Measurements from ENCODE around the gene BDNF. TPM values are rescaled to one million over a fixed set of nuclear protein-coding genes. Genes with fewer than 3 reads are reported as not detected.

Gene BDNF
- total and polyA plus RNA-seq, 4 donors: 0.03 to 0.28 (median 0.07) TPM

DNA sequence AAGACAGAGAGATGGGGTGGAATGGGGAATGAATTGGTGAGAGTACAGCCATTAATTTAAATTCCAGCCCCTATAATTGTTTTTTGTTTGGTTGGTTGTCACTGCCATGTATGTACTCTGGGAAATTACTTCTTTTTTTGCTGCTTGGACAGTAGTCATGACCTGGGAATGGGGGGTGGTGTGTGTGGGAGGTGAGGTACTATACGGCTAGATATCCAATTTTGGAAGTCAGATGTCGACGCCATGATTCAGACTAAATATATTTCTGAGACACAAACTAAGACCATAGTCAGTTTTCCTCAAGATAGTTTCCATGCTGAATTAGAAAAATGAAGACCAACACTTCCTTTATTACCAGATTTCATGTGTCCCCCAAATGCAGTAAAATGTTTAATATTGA, 7.4 kb upstream of the BDNF start:
- Histone ChIP-seq H3K4me1 (ENCODE audit: control insufficient read depth in 4 of 4, insufficient read depth in 4 of 4, low read length in 3 of 4) (no peaks in the 10 kb centered on the region), H3K27ac (ENCODE audit: low read depth in 1 of 2, low read length in 2 of 2) (no peak overlapping the region), H3K36me3 (ENCODE audit: control insufficient read depth in 4 of 4, insufficient read depth in 3 of 4, low read depth in 1 of 4, low read length in 3 of 4) (no peaks in the 10 kb centered on the region), H3K9ac (ENCODE audit: low read depth in 1 of 2, low read length in 2 of 2) (no peak overlapping the region), H3K9me3 (ENCODE audit: control insufficient read depth in 4 of 4, low read length in 3 of 4) (no peaks in the 10 kb centered on the region), H3K27me3 (ENCODE audit: control insufficient read depth in 4 of 4, insufficient read depth in 4 of 4, low read length in 3 of 4) (peaks cover 0 to 3% (median 0%) of the 10 kb centered on the region in 4 donors), H3K4me3 (ENCODE audit: low read depth in 1 of 3, low read length in 3 of 3) (no peak overlapping the region)
- no peak for DNase-seq (ENCODE audit: low spot score)
- TF ChIP-seq, protein P1, sequence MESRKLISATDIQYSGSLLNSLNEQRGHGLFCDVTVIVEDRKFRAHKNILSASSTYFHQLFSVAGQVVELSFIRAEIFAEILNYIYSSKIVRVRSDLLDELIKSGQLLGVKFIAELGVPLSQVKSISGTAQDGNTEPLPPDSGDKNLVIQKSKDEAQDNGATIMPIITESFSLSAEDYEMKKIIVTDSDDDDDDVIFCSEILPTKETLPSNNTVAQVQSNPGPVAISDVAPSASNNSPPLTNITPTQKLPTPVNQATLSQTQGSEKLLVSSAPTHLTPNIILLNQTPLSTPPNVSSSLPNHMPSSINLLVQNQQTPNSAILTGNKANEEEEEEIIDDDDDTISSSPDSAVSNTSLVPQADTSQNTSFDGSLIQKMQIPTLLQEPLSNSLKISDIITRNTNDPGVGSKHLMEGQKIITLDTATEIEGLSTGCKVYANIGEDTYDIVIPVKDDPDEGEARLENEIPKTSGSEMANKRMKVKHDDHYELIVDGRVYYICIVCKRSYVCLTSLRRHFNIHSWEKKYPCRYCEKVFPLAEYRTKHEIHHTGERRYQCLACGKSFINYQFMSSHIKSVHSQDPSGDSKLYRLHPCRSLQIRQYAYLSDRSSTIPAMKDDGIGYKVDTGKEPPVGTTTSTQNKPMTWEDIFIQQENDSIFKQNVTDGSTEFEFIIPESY (IDR thresholded peaks at IDR 0.05): no peak
- no peak for TF ChIP-seq EGR1 (IDR thresholded peaks at IDR 0.05; ENCODE audit: low read depth in 2 of 2)
- TF ChIP-seq TAF1 (conservative IDR thresholded peaks at IDR 0.05): no peak
- TF ChIP-seq NR2F2 (IDR thresholded peaks at IDR 0.05): no peak
- TF ChIP-seq, protein P2, sequence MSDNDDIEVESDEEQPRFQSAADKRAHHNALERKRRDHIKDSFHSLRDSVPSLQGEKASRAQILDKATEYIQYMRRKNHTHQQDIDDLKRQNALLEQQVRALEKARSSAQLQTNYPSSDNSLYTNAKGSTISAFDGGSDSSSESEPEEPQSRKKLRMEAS (IDR thresholded peaks at IDR 0.05): no peak
- 89% methylated on average over 3 of the region's 3 CpGs for WGBS

DNA sequence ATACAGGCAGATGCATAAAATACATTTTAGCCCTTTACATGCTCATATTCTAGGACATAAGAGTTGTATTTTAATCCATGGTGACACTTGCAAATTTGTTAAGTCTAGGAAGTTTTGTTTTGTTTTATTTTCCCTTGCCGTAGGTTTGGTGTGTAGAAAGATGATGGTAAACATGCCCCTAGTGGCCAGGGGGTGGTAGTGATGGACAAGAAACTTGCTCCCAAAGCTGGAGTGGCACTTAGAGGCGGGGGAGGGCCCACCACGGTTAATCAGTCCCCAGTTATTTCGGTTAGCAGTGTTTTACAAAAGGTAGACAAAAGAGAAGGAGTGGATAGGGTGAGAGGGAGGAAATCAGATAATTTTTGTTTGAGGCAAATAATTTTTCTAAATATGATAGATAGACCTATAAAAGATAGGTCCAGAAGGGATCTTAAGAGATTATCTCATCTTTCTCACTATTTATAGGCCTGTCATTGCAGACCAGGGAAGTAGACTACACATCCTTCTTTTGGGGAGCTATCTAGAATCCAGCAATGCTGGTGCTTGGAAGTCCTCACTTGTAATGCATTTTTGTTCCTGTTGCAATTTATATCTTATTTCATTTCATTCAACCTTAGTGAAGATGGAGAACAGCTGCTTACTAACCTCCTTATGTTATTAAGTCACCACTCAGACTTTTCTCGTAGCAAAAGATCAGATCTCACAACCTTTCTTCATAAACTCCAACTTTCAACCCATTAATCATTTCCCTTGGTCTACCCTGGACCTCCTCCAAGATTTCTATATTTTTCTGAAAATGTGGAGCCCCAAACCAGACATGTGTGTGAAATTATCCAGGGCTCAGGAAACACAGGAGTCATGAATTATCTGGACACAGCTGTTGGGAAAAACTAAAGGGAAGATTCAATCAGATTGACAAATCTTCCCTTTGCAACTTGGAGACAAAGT, 5.9 kb upstream of the BDNF start:
- TF ChIP-seq, protein P3, sequence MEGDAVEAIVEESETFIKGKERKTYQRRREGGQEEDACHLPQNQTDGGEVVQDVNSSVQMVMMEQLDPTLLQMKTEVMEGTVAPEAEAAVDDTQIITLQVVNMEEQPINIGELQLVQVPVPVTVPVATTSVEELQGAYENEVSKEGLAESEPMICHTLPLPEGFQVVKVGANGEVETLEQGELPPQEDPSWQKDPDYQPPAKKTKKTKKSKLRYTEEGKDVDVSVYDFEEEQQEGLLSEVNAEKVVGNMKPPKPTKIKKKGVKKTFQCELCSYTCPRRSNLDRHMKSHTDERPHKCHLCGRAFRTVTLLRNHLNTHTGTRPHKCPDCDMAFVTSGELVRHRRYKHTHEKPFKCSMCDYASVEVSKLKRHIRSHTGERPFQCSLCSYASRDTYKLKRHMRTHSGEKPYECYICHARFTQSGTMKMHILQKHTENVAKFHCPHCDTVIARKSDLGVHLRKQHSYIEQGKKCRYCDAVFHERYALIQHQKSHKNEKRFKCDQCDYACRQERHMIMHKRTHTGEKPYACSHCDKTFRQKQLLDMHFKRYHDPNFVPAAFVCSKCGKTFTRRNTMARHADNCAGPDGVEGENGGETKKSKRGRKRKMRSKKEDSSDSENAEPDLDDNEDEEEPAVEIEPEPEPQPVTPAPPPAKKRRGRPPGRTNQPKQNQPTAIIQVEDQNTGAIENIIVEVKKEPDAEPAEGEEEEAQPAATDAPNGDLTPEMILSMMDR (IDR thresholded peaks at IDR 0.05; ENCODE audit: low read depth, low read length, missing input control): peak; percentile 56
- TF ChIP-seq GABPA (IDR thresholded peaks at IDR 0.05 in 1 of 2, conservative IDR thresholded peaks at IDR 0.05 in 1 of 2) (no peak), REST (IDR thresholded peaks at IDR 0.05) (no peak), ATF3 (IDR thresholded peaks at IDR 0.05) (no peak), HNF4G (IDR thresholded peaks at IDR 0.05) (no peak), EGR1 (IDR thresholded peaks at IDR 0.05; ENCODE audit: low read depth in 2 of 2) (no peak), JUND (IDR thresholded peaks at IDR 0.05) (no peak), NR2F2 (IDR thresholded peaks at IDR 0.05) (no peak), FOXA2 (IDR thresholded peaks at IDR 0.05) (no peak), RXRA (IDR thresholded peaks at IDR 0.05) (no peak), SP1 (IDR thresholded peaks at IDR 0.05) (no peak), TAF1 (conservative IDR thresholded peaks at IDR 0.05) (no peak), HNF4A (conservative IDR thresholded peaks at IDR 0.05) (no peak), RAD21 (IDR thresholded peaks at IDR 0.05) (peak; percentile 22 to 64)
- Histone ChIP-seq H3K4me1 (ENCODE audit: control insufficient read depth in 4 of 4, insufficient read depth in 4 of 4, low read length in 3 of 4) (peaks cover 4 to 7% (median 6%) of the 10 kb centered on the region in 4 donors), H3K36me3 (ENCODE audit: control insufficient read depth in 4 of 4, insufficient read depth in 3 of 4, low read depth in 1 of 4, low read length in 3 of 4) (no peaks in the 10 kb centered on the region), H3K9ac (ENCODE audit: low read depth in 1 of 2, low read length in 2 of 2) (no peak overlapping the region), H3K27me3 (ENCODE audit: control insufficient read depth in 4 of 4, insufficient read depth in 4 of 4, low read length in 3 of 4) (peaks cover 0 to 3% (median 0%) of the 10 kb centered on the region in 4 donors), H3K9me3 (ENCODE audit: control insufficient read depth in 4 of 4, low read length in 3 of 4) (no peaks in the 10 kb centered on the region), H3K27ac (ENCODE audit: low read depth in 1 of 2, low read length in 2 of 2) (no peak overlapping the region), H3K4me3 (ENCODE audit: low read depth in 1 of 3, low read length in 3 of 3) (no peak overlapping the region)
- no peak for DNase-seq (ENCODE audit: low spot score)
- 22% methylated on average over 5 of the region's 5 CpGs for WGBS

Measured in liver (tissue), 9 donors.